ENCODE results near the gene HS2ST1. TPM values are rescaled to one million over a fixed set of nuclear protein-coding genes. Genes with fewer than 3 reads are reported as not detected.

The HS2ST1 gene
- total RNA-seq, 2 donors from 2014 or later, result 29.0 to 31.5 TPM

DNA sequence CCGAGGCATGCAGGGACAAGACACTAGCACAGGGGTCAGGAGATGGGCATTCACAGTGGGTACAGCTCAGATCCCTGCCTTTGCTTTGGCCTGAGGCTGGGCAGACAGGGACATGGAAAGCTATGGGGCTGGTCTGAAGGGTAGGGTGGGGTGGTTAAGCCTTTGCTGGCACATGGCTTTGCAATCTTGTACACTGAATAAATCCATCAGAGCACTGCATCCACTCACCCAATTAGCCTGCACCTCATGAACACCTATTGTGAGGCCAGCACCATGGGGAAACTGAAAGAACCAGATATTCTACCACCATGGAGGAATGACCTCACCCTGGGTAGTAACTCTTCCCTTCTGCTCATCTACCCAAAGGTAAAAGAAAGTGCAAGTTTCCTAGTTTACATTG lies 214.6 kb downstream of the HS2ST1 start:
- TF ChIP-seq, protein P1, sequence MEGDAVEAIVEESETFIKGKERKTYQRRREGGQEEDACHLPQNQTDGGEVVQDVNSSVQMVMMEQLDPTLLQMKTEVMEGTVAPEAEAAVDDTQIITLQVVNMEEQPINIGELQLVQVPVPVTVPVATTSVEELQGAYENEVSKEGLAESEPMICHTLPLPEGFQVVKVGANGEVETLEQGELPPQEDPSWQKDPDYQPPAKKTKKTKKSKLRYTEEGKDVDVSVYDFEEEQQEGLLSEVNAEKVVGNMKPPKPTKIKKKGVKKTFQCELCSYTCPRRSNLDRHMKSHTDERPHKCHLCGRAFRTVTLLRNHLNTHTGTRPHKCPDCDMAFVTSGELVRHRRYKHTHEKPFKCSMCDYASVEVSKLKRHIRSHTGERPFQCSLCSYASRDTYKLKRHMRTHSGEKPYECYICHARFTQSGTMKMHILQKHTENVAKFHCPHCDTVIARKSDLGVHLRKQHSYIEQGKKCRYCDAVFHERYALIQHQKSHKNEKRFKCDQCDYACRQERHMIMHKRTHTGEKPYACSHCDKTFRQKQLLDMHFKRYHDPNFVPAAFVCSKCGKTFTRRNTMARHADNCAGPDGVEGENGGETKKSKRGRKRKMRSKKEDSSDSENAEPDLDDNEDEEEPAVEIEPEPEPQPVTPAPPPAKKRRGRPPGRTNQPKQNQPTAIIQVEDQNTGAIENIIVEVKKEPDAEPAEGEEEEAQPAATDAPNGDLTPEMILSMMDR (conservative IDR thresholded peaks at IDR 0.05), result no peak
- no peaks in the 10 kb centered on the region for H3K36me3 ChIP-seq (ENCODE audit: control insufficient read depth, insufficient read depth, low read length)
- peaks cover 44% of the 10 kb centered on the region for H3K27me3 ChIP-seq (ENCODE audit: control insufficient read depth, insufficient read depth, low read length, poor library complexity, severe bottlenecking)
- H3K4me1 ChIP-seq (ENCODE audit: control insufficient read depth, insufficient read depth, low read length), result peaks cover 8% of the 10 kb centered on the region
- Mint-ChIP-seq H3K27ac (no peak overlapping the region), H3K4me1 (peaks cover 26% of the 10 kb centered on the region), H3K27me3 (ENCODE audit: insufficient read depth) (peaks cover 62% of the 10 kb centered on the region), H3K9me3 (no peaks in the 10 kb centered on the region), H3K36me3 (ENCODE audit: low read depth) (no peaks in the 10 kb centered on the region), H3K4me3 (no peak overlapping the region)
- no peak overlapping the region for H3K4me3 ChIP-seq (ENCODE audit: low read length)
- no peaks in the 10 kb centered on the region for H3K9me3 ChIP-seq (ENCODE audit: control insufficient read depth, low read length)
- peak; percentile 31 for DNase-seq
- 83 to 90% methylated on average over 1 of the region's 1 CpG for WGBS, 2 experiments (ENCODE audit: insufficient coverage in 1 of 2, insufficient read length in 1 of 2)
- H3K27ac ChIP-seq (ENCODE audit: low read depth, low read length), result no peak overlapping the region
- H3K9ac ChIP-seq (ENCODE audit: extremely low read depth, low read length, poor library complexity, severe bottlenecking), result no peak overlapping the region

DNA sequence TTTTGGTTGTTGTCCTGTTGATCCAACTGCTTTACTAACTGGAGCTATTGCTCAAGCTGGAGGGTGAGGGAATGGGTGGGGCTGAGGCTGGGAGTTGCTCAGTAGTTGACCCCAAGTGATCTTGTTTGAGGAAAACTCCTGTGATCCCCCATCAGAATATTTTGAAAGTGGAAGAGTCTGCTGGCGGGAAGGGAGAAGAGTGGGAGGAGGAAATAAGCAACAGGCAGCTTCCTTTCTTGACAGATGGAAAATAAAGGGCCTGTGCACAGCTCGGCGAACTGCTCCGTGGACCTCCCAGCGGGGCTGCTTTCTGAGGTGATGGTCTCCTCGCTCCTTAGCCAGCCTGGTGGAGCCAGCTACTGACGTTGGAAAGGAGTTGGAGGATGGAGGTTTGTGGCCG lies 215.2 kb downstream of the HS2ST1 start:
- 89 to 98% methylated on average over 7 to 8 of the region's 8 CpGs for WGBS, 2 experiments (ENCODE audit: insufficient coverage in 1 of 2, insufficient read length in 1 of 2)
- TF ChIP-seq, protein P1 (conservative IDR thresholded peaks at IDR 0.05), result no peak
- H3K4me3 ChIP-seq (ENCODE audit: low read length), result no peak overlapping the region
- no peak overlapping the region for H3K4me3 Mint-ChIP-seq
- no peak overlapping the region for H3K27ac Mint-ChIP-seq
- H3K4me1 ChIP-seq (ENCODE audit: control insufficient read depth, insufficient read depth, low read length), result peaks cover 9% of the 10 kb centered on the region
- no peaks in the 10 kb centered on the region for H3K9me3 ChIP-seq (ENCODE audit: control insufficient read depth, low read length)
- no peaks in the 10 kb centered on the region for H3K36me3 Mint-ChIP-seq (ENCODE audit: low read depth)
- peaks cover 44% of the 10 kb centered on the region for H3K27me3 ChIP-seq (ENCODE audit: control insufficient read depth, insufficient read depth, low read length, poor library complexity, severe bottlenecking)
- no peaks in the 10 kb centered on the region for H3K36me3 ChIP-seq (ENCODE audit: control insufficient read depth, insufficient read depth, low read length)
- H3K27me3 Mint-ChIP-seq (ENCODE audit: insufficient read depth), result peaks cover 64% of the 10 kb centered on the region
- no peaks in the 10 kb centered on the region for H3K9me3 Mint-ChIP-seq
- H3K9ac ChIP-seq (ENCODE audit: extremely low read depth, low read length, poor library complexity, severe bottlenecking), result no peak overlapping the region
- peak; percentile 31 for DNase-seq
- no peak overlapping the region for H3K27ac ChIP-seq (ENCODE audit: low read depth, low read length)
- H3K4me1 Mint-ChIP-seq, result peaks cover 30% of the 10 kb centered on the region

- Histone ChIP-seq H3K27ac (ENCODE audit: low read depth, low read length) (no peak overlapping the region), H3K27me3 (ENCODE audit: control insufficient read depth, insufficient read depth, low read length, poor library complexity, severe bottlenecking) (peaks cover 52% of the 10 kb centered on the region), H3K36me3 (ENCODE audit: control insufficient read depth, insufficient read depth, low read length) (no peaks in the 10 kb centered on the region), H3K9ac (ENCODE audit: extremely low read depth, low read length, poor library complexity, severe bottlenecking) (no peak overlapping the region), H3K4me3 (ENCODE audit: low read length) (no peak overlapping the region), H3K4me1 (ENCODE audit: control insufficient read depth, insufficient read depth, low read length) (peaks cover 9% of the 10 kb centered on the region), H3K9me3 (ENCODE audit: control insufficient read depth, low read length) (no peaks in the 10 kb centered on the region)
- Mint-ChIP-seq H3K9me3 (no peaks in the 10 kb centered on the region), H3K27ac (no peak overlapping the region), H3K27me3 (ENCODE audit: insufficient read depth) (peaks cover 72% of the 10 kb centered on the region), H3K4me3 (no peak overlapping the region), H3K4me1 (peaks cover 38% of the 10 kb centered on the region), H3K36me3 (ENCODE audit: low read depth) (no peaks in the 10 kb centered on the region)
- peak; percentile 26 for DNase-seq
- TF ChIP-seq, protein P1 (conservative IDR thresholded peaks at IDR 0.05), result no peak
- WGBS, 2 experiments (ENCODE audit: insufficient coverage in 1 of 2, insufficient read length in 1 of 2), result 89 to 90% methylated on average over 4 of the region's 4 CpGs
These were observed 216.0 kb downstream of the HS2ST1 start for GRCh38 chr1:87130438-87130837.
